GM12878 (cell line): ENCODE results near the gene PPP6C. TPM values are rescaled to one million over a fixed set of nuclear protein-coding genes. Genes with fewer than 3 reads are reported as not detected.

ENCODE experiments used
- ATAC-seq: fragments of 200-7000 bp; cut with Tn5 transposase; 3 replicates; pipeline ENCODE4 v1.9.1; 2020; ENCODE audit warnings: mild to moderate bottlenecking, moderate library complexity
- BruUV-seq: library from RNA; stranded (reverse); fragments of 400-500 nt; replicated peaks from 2 replicates; lab custom pipeline; 2021; lab: Mats Ljungman, UMichigan
- CTCF ChIA-PET: fragments of 300-600 bp; sonication (Branson Sonifier 250); formaldehyde crosslinking; extraction: SDS; loops from one replicate; lab custom pipeline; 2021; ENCODE audit warnings: inconsistent platforms; lab: Yijun Ruan, JAX
- POLR2A ChIA-PET: fragments of 350-600 bp; formaldehyde crosslinking; extraction: SDS; loops from one replicate; lab custom pipeline; 2021; ENCODE audit warnings: inconsistent platforms; lab: Charles Lee
- RAD21 ChIA-PET: fragments of 300-600 bp; sonication (Branson Sonifier 250); formaldehyde crosslinking; loops from one replicate; lab custom pipeline; 2023; ENCODE audit warnings: antibody characterized with exemption; ENCODE audit not compliant: unreplicated experiment; lab: Charles Lee
- SMC1A ChIA-PET: fragments of 300-600 bp; sonication (Branson Sonifier 250); formaldehyde crosslinking; loops from one replicate; lab custom pipeline; 2023; ENCODE audit not compliant: unreplicated experiment, uncharacterized antibody; lab: Charles Lee
- DNase-seq: peaks from one replicate; pipeline ENCODE4 v3.0.0-alpha.2; 2011; ENCODE audit warnings: low read depth, low spot score
- FAIRE-seq: peaks from 3 replicates; lab custom pipeline; 2011; peaks lifted over from hg19 to GRCh38; lab: Jason Lieb, UNC
- H2AFZ ChIP-seq: 2 replicates; pipeline ENCODE4 v1.6.0; 2011; ENCODE audit warnings: low read depth, low read length, control low read depth; ENCODE audit not compliant: control insufficient read depth
- H3K27ac ChIP-seq: 2 replicates; pipeline ENCODE4 v1.5.1; 2011; ENCODE audit warnings: control low read depth; ENCODE audit not compliant: control insufficient read depth, insufficient read depth
- H3K27me3 ChIP-seq, 2 experiments: replicated peaks in 1 of 2; 2 replicates each; pipeline versions ENCODE4 v1.6.0 to v1.6.1; 2011; ENCODE audit warnings: low read length in 1 of 2; ENCODE audit not compliant: control insufficient read depth in 2 of 2, insufficient read depth in 2 of 2
- H3K36me3 ChIP-seq, 2 experiments: 2 replicates each; pipeline ENCODE4 v1.5.1; 2011; ENCODE audit warnings: low read length in 1 of 2; ENCODE audit not compliant: control insufficient read depth in 2 of 2, insufficient read depth in 2 of 2
- H3K4me1 ChIP-seq: 2 replicates; pipeline ENCODE4 v1.6.1; 2011; ENCODE audit warnings: mild to moderate bottlenecking, low read length, moderate library complexity, mixed read lengths; ENCODE audit not compliant: control insufficient read depth, insufficient read depth
- H3K4me2 ChIP-seq: 2 replicates; pipeline ENCODE4 v1.6.0; 2011; ENCODE audit warnings: control low read depth; ENCODE audit not compliant: control insufficient read depth, insufficient read depth
- H3K4me3 ChIP-seq: fragments of 200-600 bp; sonication (generic); 2 replicates; pipeline ENCODE4 v1.5.1; 2016
- H3K79me2 ChIP-seq: 2 replicates; pipeline ENCODE4 v1.6.0; 2011; ENCODE audit warnings: low read length; ENCODE audit not compliant: control insufficient read depth, insufficient read depth
- H3K9ac ChIP-seq: 2 replicates; pipeline ENCODE4 v1.8.0; 2011; ENCODE audit warnings: low read length, control low read depth, mixed read lengths; ENCODE audit not compliant: control insufficient read depth, insufficient read depth
- H3K9me3 ChIP-seq: replicated peaks from 3 replicates; pipeline ENCODE4 v1.5.1; 2011; ENCODE audit warnings: mild to moderate bottlenecking, low read length; ENCODE audit not compliant: control insufficient read depth, insufficient read depth
- H4K20me1 ChIP-seq: 2 replicates; pipeline ENCODE4 v1.6.0; 2011; ENCODE audit not compliant: control insufficient read depth, insufficient read depth
- CBX5 ChIP-seq: sonication (generic); IDR thresholded peaks from 2 replicates; pipeline ENCODE4 v1.6.1; 2016; ENCODE audit warnings: low read depth, moderate library complexity, mild to moderate bottlenecking, inconsistent platforms
- HDGF ChIP-seq: fragments of 450-650 bp; IDR thresholded peaks from 2 replicates; pipeline ENCODE4 v1.6.1; 2016; ENCODE audit warnings: antibody characterized with exemption
- IRF4 ChIP-seq: IDR thresholded peaks from 2 replicates; pipeline ENCODE4 v1.6.1; 2011; ENCODE audit warnings: low read depth, low read length
- MYB ChIP-seq: fragments of 150-350 bp; IDR thresholded peaks from 2 replicates; pipeline ENCODE4 v1.6.1; 2014; ENCODE audit warnings: mild to moderate bottlenecking, low read depth, low read length, borderline replicate concordance
- NBN ChIP-seq: fragments of 450-650 bp; IDR thresholded peaks from 2 replicates; pipeline ENCODE4 v1.6.1; 2016
- NR2C2 ChIP-seq: IDR thresholded peaks from 2 replicates; pipeline ENCODE4 v1.6.1; 2011; ENCODE audit warnings: borderline replicate concordance, low read depth; ENCODE audit not compliant: control insufficient read depth, insufficient read length
- RB1 ChIP-seq: fragments of 450-650 bp; formaldehyde crosslinking; IDR thresholded peaks from 2 replicates; pipeline ENCODE4 v1.6.1; 2017; ENCODE audit warnings: mild to moderate bottlenecking, borderline replicate concordance
- RCOR1 ChIP-seq: conservative IDR thresholded peaks from 2 replicates; pipeline ENCODE4 v1.6.1; 2012; ENCODE audit warnings: low read depth, low read length, improper control_type of control experiment
- SPI1 ChIP-seq: IDR thresholded peaks from 2 replicates; pipeline ENCODE4 v1.6.1; 2011; ENCODE audit warnings: low read depth, mild to moderate bottlenecking, low read length, moderate library complexity, borderline replicate concordance; ENCODE audit not compliant: insufficient read depth
- SREBF2 ChIP-seq: IDR thresholded peaks from 2 replicates; pipeline ENCODE4 v1.6.1; 2012; ENCODE audit warnings: mild to moderate bottlenecking, low read length
- ZNF384 ChIP-seq: IDR thresholded peaks from 2 replicates; pipeline ENCODE4 v1.6.1; 2012; ENCODE audit warnings: low read depth, mild to moderate bottlenecking, low read length, improper control_type of control experiment, borderline replicate concordance
- ZZZ3 ChIP-seq: IDR thresholded peaks from 2 replicates; pipeline ENCODE4 v1.6.1; 2011; ENCODE audit warnings: low read depth; ENCODE audit not compliant: control insufficient read depth, insufficient read length
- WGBS: methylation state at CpG from one replicate; pipeline ENCODE4 v1.1.6; 2016; ENCODE audit warnings: low lambda C conversion rate; ENCODE audit not compliant: insufficient replicate concordance, insufficient coverage; ENCODE audit errors: missing lambda C conversion rate; 5-methylcytosine and 5-hydroxymethylcytosine counted together
- in situ Hi-C: fragments of 300-500 bp; cut with MboI; formaldehyde crosslinking; loops from 9 replicates; pipeline ENCODE4 v1.14.3; 2018; ENCODE audit warnings: mixed read lengths
- intact Hi-C: fragments of 100-400 bp; cut with micrococcal nuclease; formaldehyde crosslinking; loops from one replicate; pipeline ENCODE4 v1.14.2; 2022; ENCODE audit not compliant: unreplicated experiment
- polyA plus RNA-seq, 11 experiments: library from polyadenylated mRNA; depleted of rRNA in 4 of 11; unstranded in 6 of 11; stranded (reverse) in 5 of 11; fragments of >200 nt; fragmentation: Nextera tagmentation in 4 of 11; fragmentation: Illumina TruSeq in 1 of 11; extraction: Ambion mirVana in 4 of 11; extraction: Trizol in 1 of 11; gene quantifications; 1 replicate in 1 of 11; 2 replicates in 10 of 11; pipeline versions ENCODE4 v1.2.1 to v1.2.3, GENCODE V29; 2011 to 2016; ENCODE audit warnings: inconsistent platforms in 2 of 11, missing spikeins in 2 of 11, low read depth in 1 of 11
- total RNA-seq, 4 experiments: library from RNA; depleted of rRNA in 3 of 4; stranded (reverse); fragments of >200 nt in 3 of 4; fragmentation: Illumina TruSeq in 1 of 4; extraction: Trizol in 1 of 4; gene quantifications; 2 replicates each; pipeline versions ENCODE4 v1.2.1 to v1.2.3, GENCODE V29; 2013 to 2021
- TF ChIP-seq, protein P1 (sequence below): fragments of 450-650 bp; IDR thresholded peaks from 2 replicates; pipeline ENCODE4 v1.6.1; 2016; ENCODE audit warnings: mild to moderate bottlenecking, moderate library complexity, borderline replicate concordance
- TF ChIP-seq, protein P2 (sequence below): IDR thresholded peaks from 2 replicates; pipeline ENCODE4 v1.6.1; 2012; ENCODE audit warnings: low read length, inconsistent platforms
- TF ChIP-seq, protein P3 (sequence below): fragments of 450-650 bp; formaldehyde crosslinking; IDR thresholded peaks from 2 replicates; pipeline ENCODE4 v1.4.0; 2020; ENCODE audit warnings: mild to moderate bottlenecking, moderate library complexity
- TF ChIP-seq, protein P4 (sequence below): IDR thresholded peaks from 2 replicates; pipeline ENCODE4 v1.6.1; 2012; ENCODE audit warnings: low read depth, low read length, improper control_type of control experiment

Gene PPP6C
- total and polyA plus RNA-seq, 10 of the 15 experiments (the other 5 are each of a cell fraction or from before 2014, with no cell fraction given) = 26.8 to 45.3 (median 37.1) TPM

DNA sequence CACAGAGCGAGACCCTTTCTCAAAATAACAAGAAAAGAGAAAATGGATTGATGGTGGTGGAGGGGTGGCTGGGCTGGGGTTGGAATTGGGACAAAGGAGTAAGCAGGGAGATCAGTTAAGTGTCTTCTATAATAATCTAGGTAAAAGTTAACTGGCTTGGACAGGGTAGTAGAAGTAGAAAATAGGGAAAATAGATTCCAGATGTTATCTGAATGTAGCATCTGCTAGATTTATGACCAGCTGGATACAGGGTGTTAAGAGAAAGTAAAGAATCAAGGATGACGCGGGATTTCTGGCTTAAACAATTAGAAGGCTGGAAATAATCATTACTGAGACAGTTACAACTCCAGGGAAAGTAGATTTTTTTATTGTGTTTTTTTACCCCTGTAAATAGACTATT lies 13.0 kb downstream of the PPP6C start:
- Histone ChIP-seq H3K9ac (no peak overlapping the region), H3K27ac (no peak overlapping the region), H3K36me3 (peaks cover 0 to 3% of the 10 kb centered on the region in 2 experiments; a peak in 1 of 4 replicates), H3K4me2 (no peak overlapping the region), H3K79me2 (peaks cover 30% of the 10 kb centered on the region), H2AFZ (no peak overlapping the region), H3K4me1 (no peaks in the 10 kb centered on the region), H3K9me3 (no peaks in the 10 kb centered on the region), H3K4me3 (no peak overlapping the region), H3K27me3 (no peaks in the 10 kb centered on the region), H4K20me1 (no peaks in the 10 kb centered on the region)
- DNase-seq (no peak), FAIRE-seq (no peak), ATAC-seq (no peak)
- ChIA-PET RAD21 (no interaction called here), SMC1A (no interaction called here), CTCF (no interaction called here), POLR2A (no interaction called here)
- WGBS = 98% methylated on average over 3 of the region's 3 CpGs
- intact Hi-C loops (no loop called here), in situ Hi-C loops (no loop called here)
- no TSS peak for BruUV-seq
- TF ChIP-seq MYB = no peak
- TF ChIP-seq, protein P1, sequence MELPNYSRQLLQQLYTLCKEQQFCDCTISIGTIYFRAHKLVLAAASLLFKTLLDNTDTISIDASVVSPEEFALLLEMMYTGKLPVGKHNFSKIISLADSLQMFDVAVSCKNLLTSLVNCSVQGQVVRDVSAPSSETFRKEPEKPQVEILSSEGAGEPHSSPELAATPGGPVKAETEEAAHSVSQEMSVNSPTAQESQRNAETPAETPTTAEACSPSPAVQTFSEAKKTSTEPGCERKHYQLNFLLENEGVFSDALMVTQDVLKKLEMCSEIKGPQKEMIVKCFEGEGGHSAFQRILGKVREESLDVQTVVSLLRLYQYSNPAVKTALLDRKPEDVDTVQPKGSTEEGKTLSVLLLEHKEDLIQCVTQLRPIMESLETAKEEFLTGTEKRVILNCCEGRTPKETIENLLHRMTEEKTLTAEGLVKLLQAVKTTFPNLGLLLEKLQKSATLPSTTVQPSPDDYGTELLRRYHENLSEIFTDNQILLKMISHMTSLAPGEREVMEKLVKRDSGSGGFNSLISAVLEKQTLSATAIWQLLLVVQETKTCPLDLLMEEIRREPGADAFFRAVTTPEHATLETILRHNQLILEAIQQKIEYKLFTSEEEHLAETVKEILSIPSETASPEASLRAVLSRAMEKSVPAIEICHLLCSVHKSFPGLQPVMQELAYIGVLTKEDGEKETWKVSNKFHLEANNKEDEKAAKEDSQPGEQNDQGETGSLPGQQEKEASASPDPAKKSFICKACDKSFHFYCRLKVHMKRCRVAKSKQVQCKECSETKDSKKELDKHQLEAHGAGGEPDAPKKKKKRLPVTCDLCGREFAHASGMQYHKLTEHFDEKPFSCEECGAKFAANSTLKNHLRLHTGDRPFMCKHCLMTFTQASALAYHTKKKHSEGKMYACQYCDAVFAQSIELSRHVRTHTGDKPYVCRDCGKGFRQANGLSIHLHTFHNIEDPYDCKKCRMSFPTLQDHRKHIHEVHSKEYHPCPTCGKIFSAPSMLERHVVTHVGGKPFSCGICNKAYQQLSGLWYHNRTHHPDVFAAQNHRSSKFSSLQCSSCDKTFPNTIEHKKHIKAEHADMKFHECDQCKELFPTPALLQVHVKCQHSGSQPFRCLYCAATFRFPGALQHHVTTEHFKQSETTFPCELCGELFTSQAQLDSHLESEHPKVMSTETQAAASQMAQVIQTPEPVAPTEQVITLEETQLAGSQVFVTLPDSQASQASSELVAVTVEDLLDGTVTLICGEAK = no peak
- TF ChIP-seq, protein P2, sequence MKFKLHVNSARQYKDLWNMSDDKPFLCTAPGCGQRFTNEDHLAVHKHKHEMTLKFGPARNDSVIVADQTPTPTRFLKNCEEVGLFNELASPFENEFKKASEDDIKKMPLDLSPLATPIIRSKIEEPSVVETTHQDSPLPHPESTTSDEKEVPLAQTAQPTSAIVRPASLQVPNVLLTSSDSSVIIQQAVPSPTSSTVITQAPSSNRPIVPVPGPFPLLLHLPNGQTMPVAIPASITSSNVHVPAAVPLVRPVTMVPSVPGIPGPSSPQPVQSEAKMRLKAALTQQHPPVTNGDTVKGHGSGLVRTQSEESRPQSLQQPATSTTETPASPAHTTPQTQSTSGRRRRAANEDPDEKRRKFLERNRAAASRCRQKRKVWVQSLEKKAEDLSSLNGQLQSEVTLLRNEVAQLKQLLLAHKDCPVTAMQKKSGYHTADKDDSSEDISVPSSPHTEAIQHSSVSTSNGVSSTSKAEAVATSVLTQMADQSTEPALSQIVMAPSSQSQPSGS = no peak
- TF ChIP-seq CBX5 = no peak
- TF ChIP-seq ZZZ3 = no peak
- TF ChIP-seq NBN = no peak
- no peak for TF ChIP-seq SPI1
- TF ChIP-seq IRF4 = no peak
- TF ChIP-seq RCOR1 = no peak
- no peak for TF ChIP-seq NR2C2
- TF ChIP-seq SREBF2 = no peak
- TF ChIP-seq RB1 = no peak
- TF ChIP-seq, protein P3, sequence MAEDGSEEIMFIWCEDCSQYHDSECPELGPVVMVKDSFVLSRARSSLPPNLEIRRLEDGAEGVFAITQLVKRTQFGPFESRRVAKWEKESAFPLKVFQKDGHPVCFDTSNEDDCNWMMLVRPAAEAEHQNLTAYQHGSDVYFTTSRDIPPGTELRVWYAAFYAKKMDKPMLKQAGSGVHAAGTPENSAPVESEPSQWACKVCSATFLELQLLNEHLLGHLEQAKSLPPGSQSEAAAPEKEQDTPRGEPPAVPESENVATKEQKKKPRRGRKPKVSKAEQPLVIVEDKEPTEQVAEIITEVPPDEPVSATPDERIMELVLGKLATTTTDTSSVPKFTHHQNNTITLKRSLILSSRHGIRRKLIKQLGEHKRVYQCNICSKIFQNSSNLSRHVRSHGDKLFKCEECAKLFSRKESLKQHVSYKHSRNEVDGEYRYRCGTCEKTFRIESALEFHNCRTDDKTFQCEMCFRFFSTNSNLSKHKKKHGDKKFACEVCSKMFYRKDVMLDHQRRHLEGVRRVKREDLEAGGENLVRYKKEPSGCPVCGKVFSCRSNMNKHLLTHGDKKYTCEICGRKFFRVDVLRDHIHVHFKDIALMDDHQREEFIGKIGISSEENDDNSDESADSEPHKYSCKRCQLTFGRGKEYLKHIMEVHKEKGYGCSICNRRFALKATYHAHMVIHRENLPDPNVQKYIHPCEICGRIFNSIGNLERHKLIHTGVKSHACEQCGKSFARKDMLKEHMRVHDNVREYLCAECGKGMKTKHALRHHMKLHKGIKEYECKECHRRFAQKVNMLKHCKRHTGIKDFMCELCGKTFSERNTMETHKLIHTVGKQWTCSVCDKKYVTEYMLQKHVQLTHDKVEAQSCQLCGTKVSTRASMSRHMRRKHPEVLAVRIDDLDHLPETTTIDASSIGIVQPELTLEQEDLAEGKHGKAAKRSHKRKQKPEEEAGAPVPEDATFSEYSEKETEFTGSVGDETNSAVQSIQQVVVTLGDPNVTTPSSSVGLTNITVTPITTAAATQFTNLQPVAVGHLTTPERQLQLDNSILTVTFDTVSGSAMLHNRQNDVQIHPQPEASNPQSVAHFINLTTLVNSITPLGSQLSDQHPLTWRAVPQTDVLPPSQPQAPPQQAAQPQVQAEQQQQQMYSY (CRISPR knock-in tag) = no peak
- TF ChIP-seq HDGF = no peak
- TF ChIP-seq ZNF384 = no peak
- TF ChIP-seq, protein P4, sequence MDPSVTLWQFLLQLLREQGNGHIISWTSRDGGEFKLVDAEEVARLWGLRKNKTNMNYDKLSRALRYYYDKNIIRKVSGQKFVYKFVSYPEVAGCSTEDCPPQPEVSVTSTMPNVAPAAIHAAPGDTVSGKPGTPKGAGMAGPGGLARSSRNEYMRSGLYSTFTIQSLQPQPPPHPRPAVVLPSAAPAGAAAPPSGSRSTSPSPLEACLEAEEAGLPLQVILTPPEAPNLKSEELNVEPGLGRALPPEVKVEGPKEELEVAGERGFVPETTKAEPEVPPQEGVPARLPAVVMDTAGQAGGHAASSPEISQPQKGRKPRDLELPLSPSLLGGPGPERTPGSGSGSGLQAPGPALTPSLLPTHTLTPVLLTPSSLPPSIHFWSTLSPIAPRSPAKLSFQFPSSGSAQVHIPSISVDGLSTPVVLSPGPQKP = no peak
